Endothelial cell of umbilical vein (primary cell): ENCODE results near the gene PROZ.

Source experiments
- EZH2 ChIP-seq: IDR thresholded peaks from 2 replicates; pipeline ENCODE4 v1.6.1; 2012; ENCODE audit warnings: borderline replicate concordance, low read depth, mild to moderate bottlenecking, moderate library complexity, low read length, inconsistent platforms; ENCODE audit not compliant: severe bottlenecking
- TF ChIP-seq, protein P1 (sequence below), 2 donors: IDR thresholded peaks; 1 replicate in 1 of 2; 2 replicates in 1 of 2; pipeline ENCODE4 v1.5.1; 2011; ENCODE audit warnings: low read length in 2 of 2, mild to moderate bottlenecking in 2 of 2, moderate library complexity in 2 of 2, control low read depth in 1 of 2, inconsistent platforms in 1 of 2, low read depth in 1 of 2; ENCODE audit not compliant: insufficient read depth in 1 of 2; ENCODE audit errors: extremely low read depth in 1 of 2

GRCh38 chr13:113148940-113149503 lies 9.4 kb upstream of the PROZ start:
- no peak for TF ChIP-seq EZH2
- TF ChIP-seq, protein P1, sequence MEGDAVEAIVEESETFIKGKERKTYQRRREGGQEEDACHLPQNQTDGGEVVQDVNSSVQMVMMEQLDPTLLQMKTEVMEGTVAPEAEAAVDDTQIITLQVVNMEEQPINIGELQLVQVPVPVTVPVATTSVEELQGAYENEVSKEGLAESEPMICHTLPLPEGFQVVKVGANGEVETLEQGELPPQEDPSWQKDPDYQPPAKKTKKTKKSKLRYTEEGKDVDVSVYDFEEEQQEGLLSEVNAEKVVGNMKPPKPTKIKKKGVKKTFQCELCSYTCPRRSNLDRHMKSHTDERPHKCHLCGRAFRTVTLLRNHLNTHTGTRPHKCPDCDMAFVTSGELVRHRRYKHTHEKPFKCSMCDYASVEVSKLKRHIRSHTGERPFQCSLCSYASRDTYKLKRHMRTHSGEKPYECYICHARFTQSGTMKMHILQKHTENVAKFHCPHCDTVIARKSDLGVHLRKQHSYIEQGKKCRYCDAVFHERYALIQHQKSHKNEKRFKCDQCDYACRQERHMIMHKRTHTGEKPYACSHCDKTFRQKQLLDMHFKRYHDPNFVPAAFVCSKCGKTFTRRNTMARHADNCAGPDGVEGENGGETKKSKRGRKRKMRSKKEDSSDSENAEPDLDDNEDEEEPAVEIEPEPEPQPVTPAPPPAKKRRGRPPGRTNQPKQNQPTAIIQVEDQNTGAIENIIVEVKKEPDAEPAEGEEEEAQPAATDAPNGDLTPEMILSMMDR (IDR thresholded peaks at IDR 0.05; ENCODE audit: extremely low read depth in 1 of 2, insufficient read depth in 1 of 2, low read depth in 1 of 2, low read length in 2 of 2) = no peak
